Measurements from ENCODE around the gene SEZ6L.
A peak's percentile ranks its signal among the peaks of the same experiment; 100 is the strongest.

SEZ6L gene

GRCh38 chr22:26169315-26170111, at the start of gene SEZ6L:
Gene SEZ6L, plus strand, starts transcription at chr22:26169462. Its CDS starts 208 bp downstream, at chr22:26169670.
- DNase-seq, result no peak

GRCh38 chr22:26122920-26123468, 46.3 kb upstream of the SEZ6L start:
- DNase-seq, result no peak

GRCh38 chr22:26124991-26125725, 44.1 kb upstream of the SEZ6L start:
- no peak for DNase-seq

GRCh38 chr22:26127126-26127525, 42.1 kb upstream of the SEZ6L start:
- DNase-seq, result no peak

- DNase-seq, result no peak
Measured at GRCh38 chr22:26127556-26127955, 41.7 kb upstream of the SEZ6L start.

- no peak for DNase-seq
Measured at GRCh38 chr22:26131589-26132154, 37.6 kb upstream of the SEZ6L start.

GRCh38 chr22:26134654-26135330, 34.5 kb upstream of the SEZ6L start:
- DNase-seq, result no peak

GRCh38 chr22:26135806-26136205, 33.5 kb upstream of the SEZ6L start:
- no peak for DNase-seq

- DNase-seq, result no peak
Measured at GRCh38 chr22:26139310-26139709, 30.0 kb upstream of the SEZ6L start.

- DNase-seq, result no peak
Measured at GRCh38 chr22:26141831-26142230, 27.4 kb upstream of the SEZ6L start.

- DNase-seq, result no peak
Measured at GRCh38 chr22:26143806-26144325, 25.4 kb upstream of the SEZ6L start.

GRCh38 chr22:26159886-26160285, 9.4 kb upstream of the SEZ6L start:
- no peak for DNase-seq

GRCh38 chr22:26161746-26162145, 7.5 kb upstream of the SEZ6L start:
- DNase-seq, result no peak

GRCh38 chr22:26162926-26163325, 6.3 kb upstream of the SEZ6L start:
- no peak for DNase-seq

- no peak for DNase-seq
Measured at GRCh38 chr22:26164174-26164573, 5.1 kb upstream of the SEZ6L start.

GRCh38 chr22:26168330-26168851, 871 bp upstream of the SEZ6L start:
- no peak for DNase-seq

GRCh38 chr22:26168939-26169314, 335 bp upstream of the SEZ6L start:
- DNase-seq, result no peak

- DNase-seq, result no peak
Measured at GRCh38 chr22:26170112-26170492, 840 bp downstream of the SEZ6L start.

- DNase-seq, result no peak
Measured at GRCh38 chr22:26170795-26171580, 1.7 kb downstream of the SEZ6L start.

- peak; percentile 17 for DNase-seq
Measured at GRCh38 chr22:26172389-26172990, 3.2 kb downstream of the SEZ6L start.

- no peak for DNase-seq
Measured at GRCh38 chr22:26174280-26174679, 5.0 kb downstream of the SEZ6L start.
